Neural cell (in vitro differentiated cells): ENCODE data around the gene BRD7. TPM values are rescaled to one million over a fixed set of nuclear protein-coding genes. Genes with fewer than 3 reads are reported as not detected.

ENCODE experiments used
- H2AFZ ChIP-seq: fragments of 200-600, 300-800 bp; sonication (generic), shearing (Covaris generic); 2 replicates; pipeline ENCODE4 v1.6.0; 2014; ENCODE audit warnings: low read depth, mild to moderate bottlenecking, antibody characterized with exemption, low read length, moderate library complexity
- H3F3A ChIP-seq: fragments of 200-600 bp; shearing (Covaris generic); 2 replicates; pipeline ENCODE4 v1.6.1; 2016; ENCODE audit warnings: mild to moderate bottlenecking, moderate library complexity, mixed read lengths, antibody characterized with exemption, low read length; ENCODE audit not compliant: insufficient read depth, poor library complexity, severe bottlenecking
- H3K27ac ChIP-seq: fragments of 200-600, 300-800 bp; sonication (generic), shearing (Covaris generic); 2 replicates; pipeline ENCODE4 v1.5.1; 2014; ENCODE audit warnings: mild to moderate bottlenecking, low read length, moderate library complexity
- H3K27me3 ChIP-seq: fragments of 300-800, 200-600 bp; sonication (generic), shearing (Covaris generic); 2 replicates; pipeline ENCODE4 v1.6.0; 2014; ENCODE audit warnings: mild to moderate bottlenecking, low read depth, low read length, moderate library complexity; ENCODE audit not compliant: insufficient read depth
- H3K36me3 ChIP-seq: fragments of 300-800, 200-600 bp; sonication (generic), shearing (Covaris generic); 2 replicates; pipeline ENCODE4 v1.5.1; 2014; ENCODE audit warnings: mild to moderate bottlenecking, antibody characterized with exemption, low read length, moderate library complexity; ENCODE audit not compliant: insufficient read depth
- H3K4me2 ChIP-seq: fragments of 300-800, 200-600 bp; sonication (generic), shearing (Covaris generic); 2 replicates; pipeline ENCODE4 v1.6.0; 2014; ENCODE audit warnings: mild to moderate bottlenecking, low read length
- H3K4me3 ChIP-seq: fragments of 300-800, 200-600 bp; sonication (generic), shearing (Covaris generic); 2 replicates; pipeline ENCODE4 v1.5.1; 2014; ENCODE audit warnings: mild to moderate bottlenecking, low read length, moderate library complexity
- H3K79me2 ChIP-seq: fragments of 200-600 bp; shearing (Covaris generic); replicated peaks from 2 replicates; pipeline ENCODE4 v1.6.0; 2014; ENCODE audit warnings: mild to moderate bottlenecking, low read length, moderate library complexity; ENCODE audit not compliant: insufficient read depth
- H3K9ac ChIP-seq: fragments of 300-800, 200-600 bp; sonication (generic), shearing (Covaris generic); 2 replicates; pipeline ENCODE4 v1.6.1; 2016; ENCODE audit warnings: mild to moderate bottlenecking, low read length, mixed read lengths
- H3K9me2 ChIP-seq: fragments of 200-600 bp; shearing (Covaris generic); 2 replicates; pipeline ENCODE4 v1.6.1; 2016; ENCODE audit warnings: mild to moderate bottlenecking, low read length, mixed read lengths; ENCODE audit not compliant: insufficient read depth
- H3K9me3 ChIP-seq: fragments of 200-600, 300-800 bp; sonication (generic), shearing (Covaris generic); 2 replicates; pipeline ENCODE4 v1.6.1; 2016; ENCODE audit warnings: mild to moderate bottlenecking, mixed run types, low read length, moderate library complexity, mixed read lengths
- H4K20me1 ChIP-seq: fragments of 200-600 bp; shearing (Covaris generic); 2 replicates; pipeline ENCODE4 v1.6.1; 2016; ENCODE audit warnings: mild to moderate bottlenecking, mixed run types; ENCODE audit not compliant: insufficient read depth
- CTCF ChIP-seq: fragments of 450-650 bp; IDR thresholded peaks from 2 replicates; pipeline ENCODE4 v1.5.1; 2014; ENCODE audit warnings: antibody characterized with exemption, mild to moderate bottlenecking, moderate library complexity; ENCODE audit not compliant: poor library complexity, severe bottlenecking
- EP300 ChIP-seq: fragments of 450-650 bp; conservative IDR thresholded peaks from 2 replicates; pipeline ENCODE4 v1.6.1; 2014; ENCODE audit warnings: antibody characterized with exemption, mild to moderate bottlenecking, moderate library complexity; ENCODE audit not compliant: poor library complexity, severe bottlenecking
- EZH2 ChIP-seq: fragments of 200-600, 300-800 bp; shearing (Covaris generic), sonication (generic); IDR thresholded peaks from 2 replicates; pipeline ENCODE4 v1.6.1; 2014; ENCODE audit warnings: antibody characterized with exemption, low read length, borderline replicate concordance, mild to moderate bottlenecking; ENCODE audit not compliant: insufficient read depth, poor library complexity, severe bottlenecking
- MXI1 ChIP-seq: fragments of 450-650 bp; conservative IDR thresholded peaks from 2 replicates; pipeline ENCODE4 v1.6.1; 2014; ENCODE audit warnings: antibody characterized with exemption, mild to moderate bottlenecking; ENCODE audit not compliant: poor library complexity, severe bottlenecking
- POLR2AphosphoS5 ChIP-seq: IDR thresholded peaks from 2 replicates; pipeline ENCODE4 v1.6.1; 2012
- RAD21 ChIP-seq: fragments of 450-650 bp; conservative IDR thresholded peaks from 2 replicates; pipeline ENCODE4 v1.6.1; 2014; ENCODE audit warnings: antibody characterized with exemption, mild to moderate bottlenecking, moderate library complexity
- REST ChIP-seq: IDR thresholded peaks from 2 replicates; pipeline ENCODE4 v1.6.1; 2012; ENCODE audit warnings: borderline replicate concordance
- SMC3 ChIP-seq: fragments of 450-650 bp; conservative IDR thresholded peaks from 2 replicates; pipeline ENCODE4 v1.6.1; 2014; ENCODE audit warnings: antibody characterized with exemption, mild to moderate bottlenecking, moderate library complexity; ENCODE audit not compliant: poor library complexity
- TAF1 ChIP-seq: IDR thresholded peaks from 2 replicates; pipeline ENCODE4 v1.6.1; 2012; ENCODE audit warnings: low read depth
- polyA plus RNA-seq: library from polyadenylated mRNA; depleted of rRNA; stranded (reverse); fragments of >200 nt; gene quantifications from 2 replicates; pipeline ENCODE4 v1.2.3, GENCODE V29; 2014

Gene BRD7
- polyA plus RNA-seq, 1 donor from 2014 or later = 57.2 TPM

GRCh38 chr16:50338371-50339231 is 30.2 kb downstream of the BRD7 start:
- Histone ChIP-seq H3K79me2 (no peaks in the 10 kb centered on the region), H3K27me3 (no peaks in the 10 kb centered on the region), H3K9ac (no peak overlapping the region), H3F3A (no peaks in the 10 kb centered on the region), H3K27ac (no peak overlapping the region), H4K20me1 (no peaks in the 10 kb centered on the region), H3K9me2 (no peaks in the 10 kb centered on the region), H3K9me3 (no peaks in the 10 kb centered on the region), H3K36me3 (peaks cover 7% of the 10 kb centered on the region), H3K4me2 (no peak overlapping the region), H3K4me3 (no peak overlapping the region), H2AFZ (no peak overlapping the region)
- no peak for TF ChIP-seq REST
- no peak for TF ChIP-seq EP300
- TF ChIP-seq CTCF = no peak
- TF ChIP-seq EZH2 = no peak
- no peak for TF ChIP-seq SMC3
- TF ChIP-seq RAD21 = no peak
- TF ChIP-seq POLR2AphosphoS5 = no peak

- H3K27ac ChIP-seq = no peak overlapping the region
- H4K20me1 ChIP-seq = no peaks in the 10 kb centered on the region
- no peaks in the 10 kb centered on the region for H3K79me2 ChIP-seq
- peaks cover 7% of the 10 kb centered on the region for H3K36me3 ChIP-seq
- no peak overlapping the region for H3K4me2 ChIP-seq
- TF ChIP-seq MXI1 (no peak), SMC3 (no peak), TAF1 (no peak), EP300 (no peak), EZH2 (no peak), CTCF (no peak), POLR2AphosphoS5 (no peak), RAD21 (no peak), REST (no peak)
- no peak overlapping the region for H3K9ac ChIP-seq
- H3F3A ChIP-seq = no peaks in the 10 kb centered on the region
- no peaks in the 10 kb centered on the region for H3K27me3 ChIP-seq
- no peaks in the 10 kb centered on the region for H3K9me2 ChIP-seq
- no peaks in the 10 kb centered on the region for H3K9me3 ChIP-seq
- H3K4me3 ChIP-seq = no peak overlapping the region
- no peak overlapping the region for H2AFZ ChIP-seq
Observed at GRCh38 chr16:50336884-50337283, 31.9 kb downstream of the BRD7 start.
